GM21737 (cell line): ENCODE measurements around the gene GPR35.

Source experiments
- ATAC-seq: cut with Tn5 transposase; IDR thresholded peaks from one replicate; pipeline ENCODE4 v1.9.1; 2021; ENCODE audit warnings: mild to moderate bottlenecking, moderate library complexity; ENCODE audit not compliant: unreplicated experiment

Gene GPR35

GRCh38 chr2:240622060-240622411, 3.2 kb upstream of the GPR35 start:
- ATAC-seq: no peak

DNA sequence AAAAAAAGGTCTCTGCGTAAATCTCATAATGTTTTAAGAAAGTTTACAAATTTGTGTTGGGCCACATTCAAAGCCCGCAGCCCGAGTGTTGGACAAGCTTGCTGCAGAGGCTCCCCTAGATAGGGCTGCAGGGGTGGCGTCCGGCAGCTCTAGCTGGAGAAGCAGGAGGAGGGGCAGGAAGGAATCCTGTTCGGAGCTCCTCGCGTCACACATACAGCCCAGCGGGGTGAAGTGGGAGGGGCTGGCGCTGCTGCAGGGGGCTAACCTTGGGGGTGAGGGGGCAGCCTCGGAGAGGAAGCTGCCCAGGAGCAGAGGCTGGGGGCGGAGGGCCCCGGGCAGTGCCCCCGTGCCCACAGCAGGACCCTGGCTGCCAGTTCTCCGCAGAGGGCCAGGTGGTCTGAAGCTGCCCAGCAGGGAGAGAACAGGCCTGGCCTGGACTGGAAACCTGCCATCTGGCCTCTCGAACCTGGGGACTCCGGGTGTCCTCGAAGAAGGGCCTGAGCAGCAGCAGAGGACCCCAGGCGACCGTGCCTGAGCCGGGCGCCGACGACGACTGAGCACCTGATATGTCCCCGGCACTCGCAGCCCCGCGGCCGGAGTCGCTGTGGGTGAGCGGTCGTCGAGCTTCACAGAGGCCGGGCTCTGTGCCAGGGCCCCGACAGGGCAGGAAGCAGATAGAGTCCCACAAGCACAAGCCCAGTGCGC, 2.6 kb upstream of the GPR35 start:
- no peak for ATAC-seq

DNA sequence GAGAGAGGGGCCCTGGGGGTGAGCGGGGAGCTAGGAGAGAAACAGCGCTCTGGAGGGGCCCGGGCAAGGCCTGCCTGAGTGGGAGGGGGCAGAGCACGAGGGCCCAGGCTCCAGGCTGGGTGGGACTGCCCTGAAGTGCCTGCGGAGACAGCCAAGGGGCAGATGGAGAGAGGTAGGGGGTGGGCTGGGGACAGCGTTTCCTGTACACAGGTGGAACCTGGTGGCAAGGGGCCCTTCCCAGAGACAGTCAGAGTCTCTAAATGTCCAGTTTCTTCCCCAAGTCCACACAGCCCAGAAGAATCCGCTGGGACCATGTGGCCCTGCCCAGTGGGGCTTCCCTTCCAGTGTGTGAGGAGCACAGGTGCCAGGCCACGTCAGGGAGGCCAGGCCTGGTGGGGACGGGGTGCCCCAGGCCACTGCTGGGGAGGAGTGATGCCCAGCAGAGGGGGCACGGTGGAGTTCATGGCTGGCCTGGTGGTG, 1.7 kb upstream of the GPR35 start:
- ATAC-seq: no peak

DNA sequence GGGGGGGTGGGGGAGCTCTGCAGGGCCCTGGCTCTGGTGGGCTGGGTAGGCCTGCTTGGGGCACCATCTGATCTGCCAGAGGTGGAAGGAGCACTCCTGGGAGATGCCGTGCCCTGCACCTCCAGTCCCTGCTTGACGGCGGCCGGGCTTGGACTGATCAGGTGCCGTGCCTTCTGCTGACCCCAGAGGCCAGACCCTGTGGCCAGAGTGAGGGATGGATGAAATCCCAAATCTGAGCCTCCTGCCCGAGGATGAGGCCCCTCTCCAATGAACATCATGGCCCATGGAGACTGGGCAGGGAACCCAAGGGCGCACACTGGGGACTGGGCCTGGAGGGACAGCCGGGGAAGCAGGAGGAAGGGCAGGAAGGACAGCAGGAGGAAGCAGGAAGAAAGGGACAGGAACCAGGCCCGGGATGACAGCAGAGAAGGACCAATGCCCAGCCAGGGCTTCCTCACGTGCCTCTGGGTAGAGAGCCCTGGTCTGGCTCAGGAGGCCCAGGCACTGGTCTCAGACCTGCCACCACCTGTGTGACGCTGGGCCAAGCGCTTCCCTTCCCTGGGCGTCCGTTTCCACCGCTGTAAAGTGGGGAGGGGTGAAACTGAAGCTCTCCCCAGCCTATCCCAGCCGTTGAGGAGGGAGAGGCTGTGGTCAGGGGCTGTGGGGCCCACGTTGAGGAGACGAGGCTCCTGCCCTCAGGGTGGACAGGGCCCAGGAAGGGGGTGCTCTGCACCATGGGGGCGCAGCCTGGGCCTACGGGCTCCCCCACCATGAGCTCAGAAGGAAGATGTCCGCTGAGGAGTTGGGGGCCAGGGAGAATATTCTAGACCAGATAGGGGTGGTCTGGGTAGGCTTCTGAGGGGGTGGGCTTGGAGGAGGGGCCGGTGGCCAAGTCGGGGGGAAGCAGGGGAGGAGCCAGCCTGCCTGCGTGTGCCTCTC, 1.0 kb upstream of the GPR35 start:
- no peak for ATAC-seq

GRCh38 chr2:240626531-240627300, 1.4 kb downstream of the GPR35 start:
- ATAC-seq: no peak

DNA sequence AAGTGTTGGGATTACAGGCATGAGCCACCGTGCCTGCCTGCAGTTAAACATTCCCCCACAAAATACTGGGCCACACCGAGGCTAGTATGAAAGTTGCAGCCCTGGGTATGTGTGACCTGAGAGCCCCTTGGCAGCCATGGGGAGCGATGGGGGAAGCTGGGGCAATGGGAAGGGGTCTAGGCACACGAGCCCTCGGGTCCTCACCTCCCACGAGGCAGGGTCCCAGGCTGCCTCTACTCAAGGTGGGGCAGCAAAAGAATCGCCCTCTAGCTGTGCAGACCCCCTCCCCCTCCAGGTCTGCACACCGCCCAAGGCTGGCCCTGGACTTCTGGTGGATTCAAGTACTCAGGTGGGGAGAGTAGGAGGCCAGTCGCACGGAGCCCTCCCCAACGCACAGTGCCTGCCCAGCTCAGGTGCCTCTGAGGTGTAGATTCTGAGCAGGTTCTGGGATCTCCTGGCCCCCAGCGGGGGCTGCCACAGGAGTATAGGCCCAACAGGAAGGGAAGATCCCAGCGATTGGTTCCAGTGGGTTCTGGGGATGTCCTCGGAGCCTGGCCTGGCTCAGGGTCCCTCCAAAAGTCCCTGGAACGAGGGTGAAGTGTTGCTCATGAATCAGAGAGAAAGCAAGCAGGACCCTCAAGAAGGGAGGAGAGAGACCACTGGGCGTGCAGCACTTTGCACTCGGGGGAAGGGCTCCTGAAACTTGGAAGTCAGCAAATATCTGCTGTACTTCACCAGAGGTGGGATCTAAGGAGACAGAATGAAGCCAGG, 2.6 kb downstream of the GPR35 start:
- no peak for ATAC-seq

DNA sequence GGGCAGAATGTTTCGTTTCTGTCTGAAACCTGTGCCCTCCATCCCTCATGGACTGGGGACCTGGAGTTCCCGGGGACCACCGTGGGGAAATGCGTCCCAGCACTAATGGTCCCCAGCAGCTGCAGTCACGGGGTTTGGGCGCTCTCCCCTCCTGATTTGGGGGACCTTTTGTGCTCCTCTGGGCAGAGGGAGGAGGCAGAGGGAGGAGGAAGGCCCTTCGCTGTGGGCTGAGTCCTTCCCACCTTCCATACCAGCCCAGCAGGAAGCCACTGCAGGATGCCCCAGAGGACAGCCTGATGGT, 3.2 kb downstream of the GPR35 start:
- ATAC-seq: no peak

- no peak for ATAC-seq
Measured at GRCh38 chr2:240628808-240629618, 3.7 kb downstream of the GPR35 start.

GRCh38 chr2:240629619-240629967, 4.3 kb downstream of the GPR35 start:
- no peak for ATAC-seq

GRCh38 chr2:240629968-240630770, 4.9 kb downstream of the GPR35 start:
- no peak for ATAC-seq

DNA sequence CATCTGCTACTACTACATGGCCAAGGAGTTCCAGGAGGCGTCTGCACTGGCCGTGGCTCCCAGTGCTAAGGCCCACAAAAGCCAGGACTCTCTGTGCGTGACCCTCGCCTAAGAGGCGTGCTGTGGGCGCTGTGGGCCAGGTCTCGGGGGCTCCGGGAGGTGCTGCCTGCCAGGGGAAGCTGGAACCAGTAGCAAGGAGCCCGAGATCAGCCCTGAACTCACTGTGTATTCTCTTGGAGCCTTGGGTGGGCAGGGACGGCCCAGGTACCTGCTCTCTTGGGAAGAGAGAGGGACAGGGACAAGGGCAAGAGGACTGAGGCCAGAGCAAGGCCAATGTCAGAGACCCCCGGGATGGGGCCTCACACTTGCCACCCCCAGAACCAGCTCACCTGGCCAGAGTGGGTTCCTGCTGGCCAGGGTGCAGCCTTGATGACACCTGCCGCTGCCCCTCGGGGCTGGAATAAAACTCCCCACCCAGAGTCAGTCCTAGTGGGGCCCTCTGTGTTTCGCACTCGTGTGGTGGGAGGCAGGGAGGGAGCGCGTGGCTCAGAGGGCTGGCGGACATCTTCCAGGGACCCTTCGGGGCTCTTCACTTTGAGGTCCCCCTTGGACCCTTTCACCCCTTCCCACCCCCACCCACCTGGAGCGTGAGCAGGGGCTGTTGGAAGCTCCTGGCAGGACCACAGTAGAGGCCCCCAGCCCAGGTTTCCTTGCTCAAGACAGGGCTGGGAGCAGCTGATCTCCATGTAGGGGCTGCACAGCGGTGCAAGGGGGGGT, 5.7 kb downstream of the GPR35 start:
- no peak for ATAC-seq

GRCh38 chr2:240631548-240632305, 6.4 kb downstream of the GPR35 start:
- ATAC-seq: no peak

GRCh38 chr2:240632306-240632721, 7.0 kb downstream of the GPR35 start:
- no peak for ATAC-seq

- ATAC-seq: no peak
Measured at GRCh38 chr2:240635121-240635997, 10.1 kb downstream of the GPR35 start.

DNA sequence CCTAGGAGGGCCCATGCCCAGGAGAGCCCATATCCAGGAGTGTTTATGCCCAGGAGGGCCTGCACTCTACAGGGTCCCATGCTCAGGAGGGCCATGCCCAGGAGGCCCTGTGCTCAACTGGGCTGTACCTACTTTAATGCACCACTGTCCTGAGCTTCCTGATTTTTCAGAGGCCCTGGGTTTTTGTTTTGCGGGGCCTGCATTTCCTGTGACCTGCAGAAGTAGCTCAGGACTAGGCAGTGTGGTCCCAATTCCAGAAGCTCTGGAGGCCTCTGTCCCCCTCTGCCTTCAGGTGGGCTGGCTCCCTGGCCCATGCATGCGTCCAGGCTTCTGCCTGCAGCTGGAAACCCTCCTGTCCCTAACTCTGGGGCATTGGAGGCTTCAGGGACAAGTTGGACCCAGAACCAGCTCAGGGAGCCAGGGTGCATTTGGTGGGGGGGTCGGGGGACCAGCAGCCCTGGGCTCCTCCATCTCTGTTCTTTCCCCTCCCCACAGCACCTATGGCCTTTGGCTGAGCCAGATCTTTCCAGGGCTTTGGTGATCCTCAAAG, 10.8 kb downstream of the GPR35 start:
- no peak for ATAC-seq

GRCh38 chr2:240636563-240637115, 11.4 kb downstream of the GPR35 start:
- no peak for ATAC-seq
